HepG2 (cell line): ENCODE measurements around the gene RABGAP1L.

ENCODE experiments used
- ATF6 ChIP-seq: sonication (generic); formaldehyde crosslinking; conservative IDR thresholded peaks from 2 replicates; pipeline ENCODE4 v1.4.0; 2020; ENCODE audit warnings: missing genetic modification reagents
- CHD4 ChIP-seq: fragments of 200-600 bp; sonication (generic); IDR thresholded peaks from 2 replicates; pipeline ENCODE4 v1.7.0; 2017; ENCODE audit warnings: mild to moderate bottlenecking, low read length, borderline replicate concordance
- EZH2 ChIP-seq: conservative IDR thresholded peaks from 2 replicates; pipeline ENCODE4 v1.6.1; 2012; ENCODE audit warnings: mild to moderate bottlenecking, low read depth, low read length, moderate library complexity
- NFRKB ChIP-seq: fragments of 450-650 bp; IDR thresholded peaks from 2 replicates; pipeline ENCODE4 v1.6.1; 2017
- POLR2AphosphoS5 ChIP-seq: IDR thresholded peaks from 2 replicates; pipeline ENCODE4 v1.6.1; 2012; ENCODE audit warnings: low read depth, low read length
- STAG1 ChIP-seq: sonication (generic); formaldehyde crosslinking; IDR thresholded peaks from 2 replicates; pipeline ENCODE4 v1.4.0; 2020; ENCODE audit warnings: missing genetic modification reagents
- TCF12 ChIP-seq, 2 experiments: fragments of 450-650 bp in 1 of 2; sonication (generic) in 1 of 2; formaldehyde crosslinking in 1 of 2; IDR thresholded peaks; 2 replicates each; pipeline versions ENCODE4 v1.6.1 to v1.8.0; 2017 to 2022; ENCODE audit warnings: antibody characterized with exemption in 1 of 2, mild to moderate bottlenecking in 1 of 2, missing genetic modification reagents in 1 of 2, moderate library complexity in 1 of 2
- ZNF329 ChIP-seq: sonication (generic); formaldehyde crosslinking; IDR thresholded peaks from 2 replicates; pipeline ENCODE4 v1.9.0; 2021; ENCODE audit warnings: low read depth, mild to moderate bottlenecking, missing genetic modification reagents

DNA sequence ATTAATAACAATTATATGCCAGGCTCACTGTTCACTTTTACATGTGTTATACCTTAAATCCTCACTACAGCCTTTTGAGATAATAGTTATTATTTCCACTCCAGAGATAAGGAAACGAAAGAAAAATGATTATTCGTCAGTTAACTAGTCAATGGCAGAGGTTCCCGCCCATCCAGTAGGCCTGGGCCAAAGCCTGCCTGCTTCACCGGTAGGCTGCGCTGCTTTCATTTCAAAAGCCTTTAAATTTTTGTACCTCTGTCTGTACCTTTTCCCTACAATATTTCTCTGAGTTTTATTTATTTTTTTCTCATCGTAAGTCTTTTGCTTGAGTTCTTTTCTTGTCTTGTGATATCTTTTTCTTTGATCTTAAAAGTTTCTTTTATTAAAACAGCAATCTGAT is 292.1 kb downstream of the RABGAP1L start:
- TF ChIP-seq NFRKB (no peak), ZNF329 (CRISPR knock-in tag) (no peak), EZH2 (no peak), POLR2AphosphoS5 (no peak), ATF6 (no peak), TCF12 (IDR thresholded peaks at IDR 0.05) (no peak), TCF12 (CRISPR knock-in tag; IDR thresholded peaks at IDR 0.05) (no peak), STAG1 (CRISPR knock-in tag) (no peak), CHD4 (no peak)
